Frontal cortex (tissue), 4 donors: ENCODE results near the gene GLTP. TPM values are rescaled to one million over a fixed set of nuclear protein-coding genes. Genes with fewer than 3 reads are reported as not detected.
"Not testable (repeated sequence)": the region's sequence is repeated elsewhere in the genome, so short reads cannot be mapped to it uniquely, and the experiment has no call there.

ENCODE experiments used
- DNase-seq, 2 donors: peaks; one replicate each; pipeline ENCODE4 v3.0.0; 2012; ENCODE audit warnings: low spot score in 2 of 2
- FAIRE-seq: peaks from 2 replicates; lab custom pipeline; 2012; peaks lifted over from hg19 to GRCh38; lab: Jason Lieb, UNC
- total RNA-seq: library from RNA; depleted of rRNA; stranded (reverse); fragments of >200 nt; gene quantifications from one replicate; pipeline ENCODE4 v1.2.3, GENCODE V29; 2014
- donor health status: control.
- donor health status: control.
- donor health status: control.

Gene GLTP, protein sequence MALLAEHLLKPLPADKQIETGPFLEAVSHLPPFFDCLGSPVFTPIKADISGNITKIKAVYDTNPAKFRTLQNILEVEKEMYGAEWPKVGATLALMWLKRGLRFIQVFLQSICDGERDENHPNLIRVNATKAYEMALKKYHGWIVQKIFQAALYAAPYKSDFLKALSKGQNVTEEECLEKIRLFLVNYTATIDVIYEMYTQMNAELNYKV
- total RNA-seq: 16.3 TPM

- DNase-seq (peak; percentile 97 to 98), FAIRE-seq (no peak)
Observed at GRCh38 chr12:109880043-109880931, at the start of gene GLTP. Gene GLTP (minus strand): TSS chr12:109880541. CDS start chr12:109880374, 167 bp downstream.

DNA sequence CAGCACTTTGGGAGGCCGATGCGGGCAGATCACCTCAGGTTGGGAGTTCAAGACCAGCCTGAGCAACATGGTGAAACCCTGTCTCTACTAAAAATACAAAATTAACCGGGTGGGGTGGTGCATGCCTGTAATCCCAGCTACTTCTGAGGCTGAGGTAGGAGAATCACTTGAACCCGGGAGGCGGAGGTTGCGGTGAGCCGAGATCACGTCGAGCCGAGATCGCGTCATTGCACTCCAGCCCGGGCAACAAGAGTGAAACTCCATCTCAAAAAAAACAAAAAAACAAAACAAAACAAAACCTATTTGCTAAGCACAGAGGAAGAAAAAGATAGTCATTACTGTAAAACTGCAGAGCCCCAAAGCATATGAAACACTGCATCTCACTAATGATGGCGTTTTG is 49.0 kb upstream of the GLTP start:
- not testable (repeated sequence) for DNase-seq, FAIRE-seq

DNA sequence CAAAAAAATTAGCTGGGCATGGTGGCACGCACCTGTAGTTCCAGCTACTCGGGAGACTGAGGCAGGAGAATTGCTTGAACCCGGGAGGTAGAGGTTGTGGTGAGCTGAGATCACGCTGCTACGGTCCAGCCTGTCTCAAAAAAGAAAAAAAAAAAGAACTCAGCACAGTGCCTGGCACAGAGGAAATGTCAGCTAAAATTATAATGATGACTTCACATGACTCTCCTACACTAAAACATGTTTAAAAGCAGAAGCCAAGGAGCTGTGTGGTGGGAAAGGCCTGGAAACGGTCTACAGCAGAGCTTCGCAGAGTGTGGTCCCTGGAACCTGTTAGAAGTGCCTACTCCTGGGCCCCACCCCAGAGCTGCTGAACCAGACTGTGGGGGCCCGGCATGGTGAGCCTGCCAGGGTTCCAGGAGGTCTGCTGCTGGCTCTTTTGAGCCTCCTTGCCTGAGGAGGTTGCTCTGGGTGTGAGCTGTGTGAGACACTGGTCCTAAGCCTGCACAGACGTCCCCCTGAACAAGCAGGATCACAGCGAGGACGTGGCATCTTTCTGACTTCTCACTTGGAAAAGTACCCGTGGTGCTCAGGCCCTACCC is 47.8 kb upstream of the GLTP start:
- DNase-seq (no peak), FAIRE-seq (no peak)

GRCh38 chr12:109927622-109928021 is 47.3 kb upstream of the GLTP start:
- DNase-seq (no peak), FAIRE-seq (no peak)

- DNase-seq: no peak
- FAIRE-seq: no peak
Observed at GRCh38 chr12:109926488-109927210, 46.3 kb upstream of the GLTP start.

- DNase-seq: no peak
- FAIRE-seq: no peak
Observed at GRCh38 chr12:109926016-109926415, 45.7 kb upstream of the GLTP start.

DNA sequence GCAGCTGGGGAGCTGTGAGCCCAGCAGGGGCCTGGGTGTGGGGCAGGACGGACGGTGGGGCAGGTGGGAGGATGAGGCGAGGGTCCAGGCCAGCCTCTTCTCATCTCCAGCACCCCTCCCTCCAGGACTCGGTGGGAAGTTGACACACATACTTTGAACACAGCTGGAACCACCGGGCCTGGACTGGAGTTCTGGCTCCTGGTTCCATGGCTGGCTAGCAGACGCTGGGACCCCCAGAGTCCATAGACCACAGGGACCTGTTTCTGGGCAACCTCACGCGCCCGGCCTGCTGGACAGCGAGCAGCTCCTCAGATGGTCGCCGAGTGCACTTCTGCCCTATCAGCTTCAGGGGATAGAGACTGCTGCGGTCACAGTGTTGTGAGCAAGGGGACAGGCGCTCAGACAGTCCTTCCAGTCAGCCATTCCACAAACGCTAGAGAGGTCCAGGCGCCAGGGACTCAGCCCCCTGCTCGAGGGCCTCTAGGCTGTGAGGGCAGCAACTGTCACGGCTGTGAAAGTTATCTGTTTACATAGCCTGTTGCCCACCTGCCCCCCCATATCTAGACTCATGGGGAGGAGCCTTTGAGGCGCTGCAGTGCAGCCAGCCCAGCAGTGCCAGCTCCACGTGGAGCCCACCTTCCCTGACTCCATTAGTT is 45.0 kb upstream of the GLTP start:
- no peak for FAIRE-seq
- no peak for DNase-seq

- FAIRE-seq: no peak
- DNase-seq: no peak
Observed at GRCh38 chr12:109923481-109924245, 43.3 kb upstream of the GLTP start.

DNA sequence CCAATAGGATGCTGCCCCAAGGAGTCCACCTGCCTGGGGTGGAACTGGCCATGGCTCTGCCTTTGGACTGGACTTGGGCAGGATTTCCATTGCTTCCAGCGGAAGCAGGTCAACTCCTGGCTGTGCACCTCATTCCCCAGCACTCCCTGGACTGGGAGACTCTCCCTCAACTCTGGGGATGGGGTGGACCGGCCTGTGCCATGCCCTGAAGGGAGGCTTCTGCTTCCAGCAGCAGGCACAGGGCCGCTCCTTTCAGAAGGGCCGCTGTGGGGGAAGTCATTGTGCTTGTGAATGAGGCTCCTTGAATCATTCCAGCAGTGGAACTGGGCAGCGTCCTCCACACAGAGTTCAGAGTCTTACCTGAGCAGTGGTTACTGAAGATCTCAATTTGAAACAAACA is 42.7 kb upstream of the GLTP start:
- no peak for FAIRE-seq
- no peak for DNase-seq

GRCh38 chr12:109921982-109922381 is 41.6 kb upstream of the GLTP start:
- no peak for DNase-seq
- FAIRE-seq: no peak

- DNase-seq (no peak), FAIRE-seq (no peak)
Observed at GRCh38 chr12:109920261-109920780, 40.0 kb upstream of the GLTP start.

GRCh38 chr12:109919456-109919855 is 39.1 kb upstream of the GLTP start:
- DNase-seq (no peak), FAIRE-seq (no peak)

DNA sequence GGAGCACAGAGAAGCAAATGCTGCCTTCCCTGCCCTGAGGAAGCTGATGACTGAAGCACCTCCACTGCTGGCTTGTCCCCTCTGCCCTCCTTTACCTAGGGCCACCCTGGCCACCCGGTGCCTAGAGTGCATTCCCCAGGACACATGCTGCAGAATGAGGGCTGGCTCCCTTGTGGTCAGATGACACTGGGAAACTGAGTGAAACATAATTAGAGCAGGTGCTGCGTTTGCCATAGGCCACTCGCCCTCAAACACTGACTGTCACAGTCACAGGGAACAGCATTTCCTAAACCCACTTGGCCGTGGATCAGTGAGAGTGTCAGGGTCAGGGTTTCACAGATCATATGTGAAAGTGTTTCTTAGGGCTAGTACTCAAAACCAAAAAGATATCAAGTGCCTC is 35.7 kb upstream of the GLTP start:
- FAIRE-seq (no peak), DNase-seq (no peak)

GRCh38 chr12:109915171-109916040 is 35.1 kb upstream of the GLTP start:
- FAIRE-seq: no peak

DNA sequence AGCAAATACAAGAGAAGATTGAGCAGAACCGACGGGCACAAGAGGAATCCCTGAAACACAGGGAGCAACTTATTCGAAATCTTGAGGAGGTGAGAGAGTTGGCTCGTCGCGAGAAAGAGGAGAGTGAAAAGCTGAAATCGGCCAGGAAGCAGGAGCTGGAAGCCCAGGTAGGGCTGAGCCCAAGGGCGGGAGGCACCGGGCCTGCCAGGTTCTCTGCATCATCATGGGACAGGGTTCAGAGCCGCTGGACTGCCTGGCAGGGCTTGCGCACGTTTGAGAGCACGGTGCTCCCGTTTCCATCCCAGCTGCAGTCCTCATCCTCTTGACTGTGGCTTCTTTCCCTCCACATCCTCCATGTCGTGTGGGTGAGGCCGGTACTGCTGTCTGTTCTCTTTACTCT is 34.1 kb upstream of the GLTP start:
- no peak for DNase-seq
- FAIRE-seq: no peak

More at GRCh38 chr12:109915171-109916040, 35.1 kb upstream of the GLTP start:
- no peak for DNase-seq

GRCh38 chr12:109912855-109913321 is 32.5 kb upstream of the GLTP start:
- DNase-seq: no peak
- FAIRE-seq: no peak

- FAIRE-seq: no peak
- no peak for DNase-seq
Observed at GRCh38 chr12:109910969-109911348, 30.6 kb upstream of the GLTP start.
